Stimulated activated CD8-positive, alpha-beta memory T cell treated with anti-CD3 and anti-CD28 coated beads, Interleukin-2, amount 100 ng/mL, for 1 hour (primary cell): ENCODE data around the gene ACAN.

ENCODE experiments used
- DNase-seq, 2 donors: peaks; one replicate each; pipeline ENCODE4 v3.0.0-alpha.2; 2020; ENCODE audit warnings: low read depth in 2 of 2

Gene ACAN

DNA sequence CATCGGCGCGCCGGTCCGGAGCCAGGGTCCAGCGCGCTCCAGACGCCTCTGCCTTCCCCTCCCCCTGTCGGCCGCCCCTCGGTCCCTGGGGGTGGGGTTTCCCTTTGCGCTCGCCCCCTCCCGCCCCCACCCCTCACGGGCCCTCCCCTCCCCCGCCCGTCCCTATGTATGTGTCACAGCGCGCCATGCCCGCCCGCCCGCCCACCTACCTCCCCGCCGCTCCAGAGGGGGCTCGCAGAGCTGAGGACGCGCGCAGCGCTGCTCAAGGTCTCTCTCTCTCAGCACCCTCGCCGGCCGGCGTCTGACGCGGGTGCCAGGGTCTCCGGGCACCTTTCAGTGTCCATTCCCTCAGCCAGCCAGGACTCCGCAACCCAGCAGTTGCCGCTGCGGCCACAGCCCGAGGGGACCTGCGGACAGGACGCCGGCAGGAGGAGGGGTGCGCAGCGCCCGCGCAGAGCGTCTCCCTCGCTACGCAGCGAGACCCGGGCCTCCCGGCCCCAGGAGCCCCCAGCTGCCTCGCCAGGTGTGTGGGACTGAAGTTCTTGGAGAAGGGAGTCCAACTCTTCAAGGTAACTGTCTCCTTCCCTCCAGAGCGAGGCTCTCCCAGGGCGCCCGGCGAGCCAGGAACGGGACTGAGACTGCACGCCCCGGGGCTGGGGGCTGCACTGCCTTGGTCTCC is at the start of gene ACAN:
Gene ACAN (plus strand): TSS at position 196 of the 679 bp plus-strand sequence. CDS start 32,771 bp downstream, outside the sequence.
- no peak for DNase-seq

DNA sequence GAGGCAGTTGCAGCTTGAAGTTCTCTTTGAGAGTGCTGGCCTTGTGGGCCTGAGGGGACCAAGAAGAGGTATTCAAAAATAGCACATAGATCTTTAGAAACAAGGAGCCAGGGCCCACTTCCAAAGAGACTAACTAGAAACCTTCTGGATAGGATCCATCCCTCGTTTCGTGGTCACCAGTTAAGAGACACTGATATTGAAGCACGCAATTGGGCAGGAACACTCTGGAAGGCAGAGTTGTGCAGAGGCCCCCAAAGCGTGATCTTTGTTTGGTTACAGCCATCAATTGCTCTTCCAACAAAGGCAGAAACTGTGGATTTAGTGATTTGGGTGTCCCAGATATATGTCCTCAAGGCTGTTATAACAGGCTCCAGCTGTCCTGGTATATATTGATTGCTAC is 46.7 kb upstream of the ACAN start:
- DNase-seq = no peak

DNA sequence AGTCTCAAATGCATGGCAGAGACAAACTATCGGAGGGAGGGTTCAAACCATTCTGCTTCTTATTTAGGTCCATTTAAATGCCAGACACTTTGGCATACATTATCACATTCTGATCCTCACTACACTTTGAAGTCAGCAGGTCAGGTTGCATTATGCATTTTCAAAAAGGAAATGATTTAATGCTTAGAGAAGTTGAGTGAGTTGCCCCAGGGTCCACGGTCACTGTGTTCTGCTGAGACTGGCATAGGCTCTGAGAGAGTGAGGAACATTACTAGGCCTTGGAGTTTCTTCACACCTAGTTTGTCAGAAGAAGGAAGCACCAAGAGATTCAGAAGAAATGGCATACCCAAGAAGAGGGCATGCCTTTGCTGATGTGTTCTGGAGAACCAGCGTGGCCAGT is 46.3 kb upstream of the ACAN start:
- DNase-seq = no peak

DNA sequence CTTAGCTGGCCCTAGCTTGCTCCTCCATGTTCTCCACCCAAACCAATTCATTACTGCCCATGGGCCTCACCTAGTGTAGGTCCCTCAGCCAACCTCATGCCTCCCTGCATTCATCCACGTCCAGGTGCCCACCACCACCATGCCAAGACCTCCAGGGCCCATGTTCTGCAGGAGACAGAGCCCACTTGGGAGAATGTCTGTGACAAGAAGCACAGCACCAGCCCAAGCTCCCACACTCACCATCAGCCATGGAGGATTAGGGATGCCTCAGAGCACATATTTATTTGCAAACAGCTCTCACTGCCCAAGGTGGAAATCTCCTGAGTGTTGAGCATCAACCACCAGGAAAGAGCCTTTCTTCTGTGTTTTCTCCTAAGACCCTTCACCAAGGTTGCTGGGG is 43.4 kb upstream of the ACAN start:
- no peak for DNase-seq

DNA sequence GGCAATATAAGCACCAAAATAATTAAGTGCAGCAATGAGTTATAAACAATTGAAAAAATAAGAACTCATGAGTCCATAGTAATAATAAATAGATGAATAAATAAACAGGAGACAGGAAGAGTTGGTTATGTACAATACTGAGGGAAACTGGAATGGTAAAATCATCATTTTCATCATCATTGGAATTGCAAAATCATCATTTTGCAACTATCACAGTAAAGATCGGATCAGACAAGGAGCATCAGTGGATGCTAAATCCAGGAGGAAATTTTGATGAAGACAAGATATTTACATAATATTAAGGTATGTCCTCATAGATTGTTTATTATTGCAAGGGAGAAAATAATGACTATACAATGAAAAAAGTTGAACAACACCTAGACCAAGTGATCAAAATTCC is 38.8 kb upstream of the ACAN start:
- DNase-seq = no peak

DNA sequence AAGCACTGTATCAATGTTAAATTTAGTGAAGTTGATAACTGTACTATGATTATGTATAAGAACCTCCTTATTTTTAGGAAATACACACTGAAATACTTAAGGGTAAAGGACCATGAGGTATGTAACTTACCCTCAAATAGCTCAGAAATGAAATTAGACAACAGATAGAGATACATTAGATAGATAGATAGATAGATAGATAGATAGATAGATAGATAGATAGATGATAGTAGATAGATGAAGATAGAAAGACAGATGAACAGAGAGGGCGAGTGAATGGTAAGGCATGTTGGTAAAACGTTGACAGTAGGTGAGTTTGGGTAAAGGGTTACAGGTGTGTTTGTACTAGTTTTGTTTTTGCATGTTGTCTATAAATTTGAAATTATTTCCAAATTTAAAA is 38.0 kb upstream of the ACAN start:
- no peak for DNase-seq

DNA sequence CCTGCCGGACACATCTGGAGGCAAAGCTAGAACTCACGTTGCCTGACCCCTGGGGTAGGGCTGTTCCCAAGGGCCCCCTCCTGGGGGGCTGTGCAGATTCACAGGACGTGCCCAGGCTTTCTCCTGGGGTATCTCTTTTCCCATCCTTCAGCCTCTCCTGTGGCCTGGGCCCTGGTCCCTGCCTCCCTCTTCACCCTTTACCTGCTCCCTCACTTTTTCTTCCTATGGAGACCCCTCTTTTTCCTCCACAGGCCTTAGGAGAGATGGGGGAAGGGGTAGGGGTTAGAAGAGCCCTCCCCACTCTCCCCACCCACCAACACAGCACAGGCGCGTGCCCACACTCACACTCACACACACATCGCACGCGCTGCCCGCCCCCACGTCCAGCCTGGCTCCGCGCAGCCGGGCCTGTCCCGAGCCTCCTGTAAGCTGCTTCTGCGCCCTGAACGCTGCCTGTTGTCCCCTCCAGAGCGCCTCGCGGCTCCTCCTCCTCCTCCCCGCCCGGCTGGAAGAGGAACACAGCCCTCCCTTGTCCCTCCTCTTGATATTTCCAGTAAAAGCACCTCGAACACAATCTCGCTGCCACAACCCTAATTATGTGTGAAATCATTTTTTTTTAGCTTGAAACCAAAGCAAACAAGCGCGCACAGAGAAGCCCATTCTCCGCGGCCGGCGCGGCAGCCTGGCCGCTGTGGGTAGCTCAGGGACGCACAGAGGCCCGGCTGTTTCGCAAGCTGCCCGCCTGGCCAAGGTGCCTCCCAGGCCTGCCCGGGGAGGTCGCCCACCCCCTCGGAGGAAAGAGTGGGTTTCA is 33.9 kb upstream of the ACAN start:
- no peak for DNase-seq

DNA sequence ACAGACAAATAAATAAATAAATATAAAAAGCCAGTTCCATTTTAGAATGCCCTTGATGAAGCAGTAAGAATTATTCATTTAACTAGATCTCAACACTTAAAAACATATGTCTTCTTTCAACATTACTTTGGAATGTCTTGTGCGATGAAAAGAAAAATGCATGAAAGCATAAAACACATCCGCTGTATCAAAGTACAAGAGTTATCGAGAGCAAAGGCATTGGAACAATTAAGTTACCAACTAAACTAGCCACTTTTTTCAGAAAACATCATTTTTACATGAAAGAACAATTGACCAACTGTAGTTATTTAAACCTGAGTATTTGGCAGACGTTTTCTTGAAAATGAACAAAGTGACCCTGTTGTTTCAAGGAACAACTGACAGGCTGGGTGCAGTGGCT is 27.5 kb upstream of the ACAN start:
- no peak for DNase-seq

DNA sequence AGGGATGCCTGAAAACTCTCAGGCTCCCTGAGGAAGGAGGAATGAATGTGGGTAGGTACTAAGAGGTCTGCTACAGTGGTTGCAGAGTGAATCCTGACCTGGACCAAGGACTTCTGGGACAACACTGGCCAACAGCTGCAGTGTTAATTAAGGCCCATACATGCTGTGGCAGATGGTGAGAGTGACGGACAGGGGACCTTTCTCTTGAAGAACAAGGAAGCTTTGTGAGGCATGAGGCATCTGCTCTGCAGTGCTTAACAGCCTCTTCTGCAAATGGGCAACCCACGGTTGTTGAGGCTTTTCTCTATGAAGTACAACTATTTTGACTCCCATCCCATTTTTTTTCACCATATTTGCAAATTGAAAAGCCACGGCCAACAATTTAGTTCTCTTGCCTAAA is 26.6 kb upstream of the ACAN start:
- DNase-seq = no peak

DNA sequence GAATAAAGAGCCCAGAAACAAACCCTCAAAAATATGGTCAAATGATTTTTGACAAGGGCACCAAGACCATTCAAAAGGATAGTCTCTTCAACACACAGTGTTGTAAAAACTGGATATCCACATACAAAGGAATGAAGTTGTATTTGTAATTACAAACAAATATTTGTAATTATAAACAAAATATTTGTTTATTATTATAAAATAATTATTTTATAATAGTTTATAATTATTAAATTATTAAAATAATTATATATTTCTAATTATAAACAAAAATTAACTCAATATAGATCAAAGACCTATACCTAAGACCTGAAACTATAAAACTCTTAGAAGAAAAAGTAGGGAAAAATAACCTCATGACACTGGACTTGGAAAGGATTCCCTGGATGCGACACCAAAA is 23.3 kb upstream of the ACAN start:
- DNase-seq = no peak

DNA sequence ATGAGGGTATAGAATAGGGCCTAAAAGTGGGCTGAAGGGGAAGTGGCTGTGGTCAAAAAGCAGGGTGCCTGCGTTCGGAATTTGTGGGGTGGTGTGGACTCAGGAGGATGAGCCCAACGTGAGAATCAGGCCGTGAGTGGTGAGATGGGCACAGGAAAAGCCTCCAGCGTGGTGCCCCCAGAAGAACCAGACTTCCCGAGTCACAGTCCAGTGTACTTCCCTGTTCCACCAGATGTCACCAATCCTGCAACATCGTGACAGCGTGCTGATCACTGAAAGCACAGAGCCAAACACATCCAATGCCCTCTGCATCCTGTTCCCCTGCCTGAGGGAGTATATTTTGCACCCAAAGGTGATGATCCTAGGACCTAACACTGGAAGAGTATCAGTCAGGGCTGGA is 20.8 kb upstream of the ACAN start:
- DNase-seq = no peak

DNA sequence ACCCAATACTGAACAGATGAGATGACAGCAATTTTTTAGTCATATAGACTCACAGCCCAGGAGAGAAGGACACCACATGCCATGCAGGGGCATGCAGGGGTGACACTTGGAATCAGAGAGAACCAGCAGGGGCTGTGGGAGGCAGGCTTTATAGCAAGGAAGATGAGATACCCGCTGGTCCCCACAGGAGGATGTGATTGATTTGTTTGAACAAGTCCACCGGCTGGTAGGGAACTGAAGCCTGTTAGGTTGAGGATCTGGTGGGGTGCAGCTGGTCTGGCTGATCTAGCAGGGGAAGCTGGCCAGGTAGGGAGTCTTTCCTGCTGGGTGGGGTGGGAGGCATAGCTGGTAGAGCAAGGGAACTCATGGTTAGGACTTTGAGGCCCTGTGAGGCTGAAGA is 18.0 kb upstream of the ACAN start:
- no peak for DNase-seq

DNA sequence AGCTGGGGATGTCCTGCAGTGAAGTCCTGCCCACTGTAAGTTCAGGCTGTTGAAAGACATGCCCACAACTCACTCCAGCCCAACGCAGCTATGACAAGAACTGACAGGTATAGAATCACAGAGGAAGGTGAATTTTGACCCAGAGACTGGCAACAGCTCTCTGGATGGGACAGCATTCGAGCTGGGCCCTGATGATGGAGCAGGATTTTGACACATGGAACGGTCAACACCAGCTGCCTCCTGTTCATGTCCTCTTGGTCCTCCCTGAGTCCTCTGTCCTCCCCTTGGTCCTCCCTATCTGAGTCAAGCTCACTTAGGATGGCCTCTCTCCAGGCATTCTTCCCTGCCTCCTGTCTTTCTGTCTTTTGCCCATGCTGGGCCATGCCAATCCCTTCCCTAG is 15.2 kb upstream of the ACAN start:
- DNase-seq = no peak

DNA sequence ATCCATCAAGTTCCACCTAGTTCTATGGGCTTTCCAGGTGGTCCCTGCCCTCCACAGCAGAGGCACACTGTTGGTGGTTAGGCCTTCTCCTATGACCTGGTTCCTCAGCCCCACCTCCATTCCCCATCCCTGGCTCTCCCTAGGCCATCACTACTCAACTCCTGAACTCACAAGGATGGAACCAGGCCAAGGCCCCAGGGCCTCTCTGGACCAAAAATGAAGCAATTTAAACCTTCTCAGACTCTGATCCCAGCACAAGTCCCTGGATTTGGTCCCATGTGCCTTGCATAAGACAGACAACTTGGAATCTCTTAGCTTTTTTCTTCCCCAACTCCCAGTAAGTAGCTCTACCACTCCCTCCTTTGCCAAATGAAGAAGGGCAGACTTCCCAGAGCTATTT is 14.4 kb upstream of the ACAN start:
- no peak for DNase-seq

DNA sequence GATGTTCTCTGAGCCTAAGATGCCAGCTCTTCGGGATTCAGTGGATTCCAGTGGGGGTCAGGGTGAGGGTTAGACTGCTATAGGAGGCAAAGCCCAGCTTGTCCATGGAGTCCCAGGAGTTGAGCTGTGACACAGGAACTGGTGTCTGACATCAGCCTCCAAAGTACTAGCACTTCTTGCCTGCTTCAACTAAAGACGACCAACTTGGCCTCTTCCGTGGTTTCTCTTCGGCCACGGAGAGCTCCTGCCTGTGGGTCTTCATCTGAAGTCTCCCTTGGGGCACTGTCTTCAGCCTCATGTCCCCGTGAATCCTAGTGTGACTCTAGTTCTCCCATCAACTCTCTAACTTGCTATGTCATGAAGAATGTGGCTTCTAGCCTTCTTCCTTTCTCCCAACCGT is 12.8 kb upstream of the ACAN start:
- DNase-seq = no peak

DNA sequence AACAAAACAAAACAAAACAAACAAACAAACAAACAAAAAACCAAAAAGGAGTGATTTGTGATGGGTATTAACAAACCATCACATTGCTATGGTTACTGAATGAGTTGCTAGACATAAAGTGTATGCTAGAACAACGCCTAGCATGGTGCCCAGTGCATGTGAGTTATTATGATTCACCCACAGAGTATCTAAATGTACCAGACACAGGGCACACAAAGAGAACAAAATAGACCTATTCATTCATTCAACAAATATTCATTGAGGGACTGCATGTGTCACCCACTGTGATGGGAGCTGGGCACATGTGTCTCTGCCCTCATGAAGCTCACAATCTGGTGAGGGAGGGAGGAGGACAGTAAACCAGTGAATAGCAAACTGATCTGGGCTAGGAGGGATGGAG is 11.6 kb upstream of the ACAN start:
- DNase-seq = no peak

DNA sequence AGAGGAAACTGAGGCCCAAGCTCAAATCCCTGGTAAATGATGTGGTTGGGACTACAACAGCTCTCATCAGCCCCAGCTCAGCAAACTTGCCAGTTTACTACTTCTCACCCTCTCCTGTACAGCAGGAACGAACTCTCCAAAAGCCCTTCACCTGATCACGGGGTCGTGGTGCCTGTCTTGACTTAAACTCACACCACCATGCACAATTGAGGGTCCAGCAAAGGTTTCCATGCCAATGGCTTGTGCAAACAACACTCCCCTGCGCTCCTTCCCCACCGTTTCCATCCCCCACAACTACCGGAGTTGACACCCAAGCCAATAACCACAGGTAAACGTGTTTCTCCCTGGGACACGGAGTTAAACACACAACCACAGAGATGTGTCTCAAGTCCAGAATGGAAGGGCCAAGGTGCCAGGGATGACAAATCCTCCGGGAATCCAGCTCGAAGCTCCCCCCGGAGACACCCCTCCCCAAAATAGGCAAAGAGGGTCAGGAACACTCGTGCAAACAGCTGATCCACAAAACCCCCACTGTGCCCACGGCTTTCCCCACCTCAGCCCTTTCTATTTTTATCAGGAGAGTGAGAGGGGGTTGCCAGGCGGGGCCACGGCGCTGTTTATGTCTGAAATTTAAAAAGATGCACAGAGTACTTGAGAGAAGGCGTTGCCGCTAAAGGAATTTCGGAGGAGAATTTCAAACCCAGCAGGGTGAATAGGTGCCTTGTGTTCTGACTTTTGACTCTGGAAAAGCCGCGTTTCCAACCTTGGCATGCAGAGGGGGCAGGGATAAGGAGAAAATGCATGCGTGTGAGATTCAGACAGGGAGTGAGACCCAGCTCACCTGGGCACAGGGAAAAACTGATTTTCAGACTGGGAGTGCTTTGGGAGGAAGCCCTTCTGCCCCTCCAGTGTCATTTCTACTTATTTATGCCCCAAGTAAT is 10.6 kb upstream of the ACAN start:
- no peak for DNase-seq

DNA sequence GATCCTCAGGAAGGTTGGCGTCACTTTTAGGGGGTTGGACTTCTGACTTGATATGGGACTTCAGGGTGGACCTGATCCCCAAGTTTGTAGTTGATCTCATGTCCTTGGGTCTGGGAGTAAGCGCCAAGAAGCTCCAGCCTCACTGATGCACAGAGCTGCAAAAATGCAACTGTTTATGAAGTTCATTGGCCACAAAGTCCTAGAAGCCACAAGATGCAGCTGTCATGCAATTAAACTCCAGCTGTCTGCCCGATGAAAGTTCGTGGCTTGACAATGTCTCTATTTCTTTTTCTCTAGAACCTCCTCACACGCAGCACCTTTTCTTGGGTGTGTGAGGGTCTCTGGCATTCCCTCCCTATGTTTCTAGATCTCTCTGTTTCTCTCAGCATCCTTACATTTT is 9.2 kb upstream of the ACAN start:
- no peak for DNase-seq

DNA sequence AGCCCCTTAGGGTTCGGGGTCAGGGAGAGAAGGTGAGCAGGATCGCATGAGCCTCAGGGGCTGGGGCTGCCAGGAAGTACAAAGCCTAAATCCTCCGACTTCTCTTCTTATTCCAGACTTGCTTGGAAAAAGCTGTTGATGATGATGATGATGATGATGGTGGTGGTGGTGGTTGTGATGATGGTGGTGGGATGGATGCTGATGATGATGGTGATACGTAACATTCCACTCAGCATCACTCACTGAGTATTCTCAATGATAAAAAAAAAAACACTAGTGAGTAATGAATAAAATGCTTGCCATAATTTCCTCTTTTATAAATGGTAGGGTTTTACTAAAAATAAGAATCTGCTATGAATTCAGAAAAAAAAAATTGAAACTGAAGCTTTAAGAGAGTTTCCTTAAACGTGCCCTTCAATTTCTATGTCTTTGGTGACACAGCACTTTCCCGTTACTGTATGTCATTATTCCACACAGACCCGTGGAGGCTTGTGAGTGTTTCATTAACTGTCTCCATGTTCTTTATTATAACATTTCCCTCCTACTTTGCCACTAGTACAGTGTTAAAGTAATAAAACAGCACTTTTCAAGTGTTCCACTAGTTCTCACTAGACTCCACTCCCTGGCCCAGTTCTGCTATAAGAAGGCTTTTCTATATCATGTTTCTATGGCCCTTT is 5.4 kb upstream of the ACAN start:
- DNase-seq = no peak

DNA sequence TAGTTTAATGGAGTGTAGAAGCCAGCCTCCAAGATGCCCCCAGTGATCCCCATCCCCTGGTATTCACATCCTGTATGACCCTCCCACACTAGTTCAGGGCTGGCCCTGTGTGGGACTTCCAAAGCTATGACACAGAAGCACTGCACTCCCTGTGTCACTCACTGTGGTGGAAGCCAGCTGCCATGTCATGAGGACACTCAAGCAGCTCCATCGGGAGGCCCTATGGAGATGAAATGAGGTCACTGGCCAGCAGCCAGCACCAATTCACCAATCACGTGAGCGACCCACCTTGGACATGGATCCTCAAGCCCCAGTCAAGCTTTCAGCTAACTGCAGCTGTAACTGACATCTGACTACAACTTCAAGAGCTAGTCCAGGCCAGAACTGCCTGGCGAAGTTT is 3.9 kb upstream of the ACAN start:
- DNase-seq = no peak

DNA sequence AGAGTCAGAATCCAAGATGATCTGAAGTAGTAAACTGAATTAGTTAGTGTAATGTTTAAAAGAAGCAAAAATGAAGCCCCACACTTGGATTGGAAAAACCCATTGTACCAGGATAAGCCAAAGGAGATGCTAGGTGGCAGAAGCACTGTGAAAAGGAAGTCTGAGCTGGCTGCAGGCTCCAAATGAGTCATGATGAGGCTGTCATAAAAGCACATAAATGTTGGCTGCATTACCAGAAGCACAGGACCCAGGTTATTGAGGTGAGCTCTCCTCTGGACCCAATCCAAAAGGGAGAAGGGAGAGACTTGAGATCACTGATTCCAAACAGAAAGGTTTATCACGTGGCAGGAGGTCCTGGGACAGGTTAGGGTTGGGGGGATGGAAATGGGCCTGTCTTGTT is 3.2 kb upstream of the ACAN start:
- no peak for DNase-seq

DNA sequence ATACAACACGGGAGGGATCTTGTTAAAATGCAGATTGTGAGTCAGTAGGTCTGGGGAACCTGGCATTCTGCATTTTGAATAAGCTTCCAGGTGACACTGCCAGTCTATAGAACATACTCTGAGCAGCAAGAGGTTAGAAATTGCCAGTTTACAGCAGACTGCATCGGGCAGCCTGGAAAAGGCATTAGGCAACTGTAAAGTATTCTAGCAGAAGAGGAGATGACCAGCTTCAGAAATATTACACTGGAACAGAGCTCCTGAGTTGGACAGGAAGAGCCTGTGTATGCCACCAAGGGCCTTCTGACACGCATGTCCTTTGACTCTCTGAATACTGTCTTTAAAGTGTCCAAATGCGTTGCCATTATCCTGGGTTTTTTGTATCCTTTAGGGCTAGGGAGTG is 2.5 kb upstream of the ACAN start:
- DNase-seq = no peak
